GM21825 (cell line): ENCODE results near the gene HDGFL2.
"Not testable (repeated sequence)": the region's sequence is repeated elsewhere in the genome, so short reads cannot be mapped to it uniquely, and the experiment has no call there.

Experiments used
- ATAC-seq: cut with Tn5 transposase; IDR thresholded peaks from one replicate; pipeline ENCODE4 v1.9.1; 2021; ENCODE audit warnings: mild to moderate bottlenecking, moderate library complexity; ENCODE audit not compliant: unreplicated experiment

The HDGFL2 gene

GRCh38 chr19:4511300-4512054, 39.4 kb downstream of the HDGFL2 start:
- ATAC-seq: no peak

- ATAC-seq: no peak
Observed at GRCh38 chr19:4512070-4512469, 40.0 kb downstream of the HDGFL2 start.

- ATAC-seq: no peak
Observed at GRCh38 chr19:4513248-4513647, 41.2 kb downstream of the HDGFL2 start.

- no peak for ATAC-seq
Observed at GRCh38 chr19:4515732-4516131, 43.6 kb downstream of the HDGFL2 start.

- ATAC-seq: no peak
Observed at GRCh38 chr19:4516199-4516938, 44.3 kb downstream of the HDGFL2 start.

GRCh38 chr19:4516939-4517300, 44.8 kb downstream of the HDGFL2 start:
- no peak for ATAC-seq

GRCh38 chr19:4517451-4518057, 45.5 kb downstream of the HDGFL2 start:
- ATAC-seq: no peak

GRCh38 chr19:4518345-4519171, 46.5 kb downstream of the HDGFL2 start, which contains the start of gene PLIN4:
Gene PLIN4, minus strand, starts transcription at chr19:4518486. Its CDS starts 214 bp downstream, at chr19:4518272.
- no peak for ATAC-seq

- ATAC-seq: no peak
Observed at GRCh38 chr19:4519172-4519496, 47.0 kb downstream of the HDGFL2 start.

- ATAC-seq: no peak
Observed at GRCh38 chr19:4519521-4520277, 47.6 kb downstream of the HDGFL2 start.

- no peak for ATAC-seq
Observed at GRCh38 chr19:4521170-4521887, 49.2 kb downstream of the HDGFL2 start.

- ATAC-seq: no peak
Observed at GRCh38 chr19:4521888-4522242, 49.8 kb downstream of the HDGFL2 start.

GRCh38 chr19:4522291-4523002, 50.4 kb downstream of the HDGFL2 start:
- no peak for ATAC-seq

GRCh38 chr19:4523306-4524110, 51.4 kb downstream of the HDGFL2 start:
- ATAC-seq: no peak

- no peak for ATAC-seq
Observed at GRCh38 chr19:4524808-4525562, 52.9 kb downstream of the HDGFL2 start.

- ATAC-seq: no peak
Observed at GRCh38 chr19:4525563-4526002, 53.5 kb downstream of the HDGFL2 start.

GRCh38 chr19:4527377-4527776, 55.3 kb downstream of the HDGFL2 start:
- not testable (repeated sequence) for ATAC-seq

GRCh38 chr19:4528843-4529242, 56.7 kb downstream of the HDGFL2 start:
- ATAC-seq: no peak
